Kidney (tissue), 14 donors: ENCODE data around the gene LRBA. TPM values are rescaled to one million over a fixed set of nuclear protein-coding genes. Genes with fewer than 3 reads are reported as not detected.

Experiments used
- DNase-seq, 5 donors: peaks; one replicate each; pipeline ENCODE4 v3.0.0-alpha.2; 2013 to 2020
- FAIRE-seq: peaks from 2 replicates; lab custom pipeline; 2012; peaks lifted over from hg19 to GRCh38; lab: Jason Lieb, UNC
- H3K27ac ChIP-seq, 2 donors: one replicate each; pipeline ENCODE4 v1.7.0; 2013; ENCODE audit warnings: low read depth in 2 of 2, low read length in 2 of 2, inconsistent platforms in 1 of 2
- H3K27me3 ChIP-seq: one replicate; pipeline ENCODE4 v1.7.1; 2013; ENCODE audit warnings: low read length, inconsistent platforms; ENCODE audit not compliant: control insufficient read depth, insufficient read depth
- H3K36me3 ChIP-seq, 3 donors: one replicate each; pipeline versions ENCODE4 v1.7.0 to v1.7.1; 2013; ENCODE audit warnings: low read length in 3 of 3, control low read depth in 1 of 3, inconsistent platforms in 1 of 3; ENCODE audit not compliant: insufficient read depth in 3 of 3, control insufficient read depth in 2 of 3
- H3K4me1 ChIP-seq, 3 donors: one replicate each; pipeline versions ENCODE4 v1.7.0 to v1.7.1; 2013; ENCODE audit warnings: low read length in 3 of 3, inconsistent platforms in 1 of 3, low read depth in 1 of 3; ENCODE audit not compliant: control insufficient read depth in 2 of 3, insufficient read depth in 2 of 3
- H3K4me3 ChIP-seq, 3 donors: one replicate each; pipeline versions ENCODE4 v1.7.0 to v1.8.1; 2013; ENCODE audit warnings: low read length in 3 of 3, control low read depth in 1 of 3, inconsistent platforms in 1 of 3
- H3K9ac ChIP-seq, 3 donors: one replicate each; pipeline versions ENCODE4 v1.7.0 to v1.7.1; 2013; ENCODE audit warnings: low read length in 3 of 3, control low read depth in 1 of 3, inconsistent platforms in 1 of 3
- H3K9me3 ChIP-seq, 3 donors: one replicate each; pipeline versions ENCODE4 v1.7.0 to v1.7.1; 2013; ENCODE audit warnings: low read length in 3 of 3, control low read depth in 1 of 3, inconsistent platforms in 1 of 3; ENCODE audit not compliant: control insufficient read depth in 2 of 3, insufficient read depth in 1 of 3
- CTCF ChIP-seq: IDR thresholded peaks from 3 replicates; pipeline ENCODE4 v1.5.1; 2012; ENCODE audit warnings: mild to moderate bottlenecking, moderate library complexity, borderline replicate concordance; ENCODE audit not compliant: insufficient read depth; ENCODE audit errors: extremely low read depth
- intact Hi-C: fragments of 100-400 bp; cut with DNase I; formaldehyde crosslinking; loops from one replicate; pipeline ENCODE4 v1.11.1; 2022
- polyA plus RNA-seq: library from polyadenylated mRNA; stranded (reverse); fragments of 350-450 nt; fragmentation: Illumina TruSeq; extraction: RNeasy Lipid Tissue Mini Kit (QIAGEN cat#74804); gene quantifications from one replicate; pipeline ENCODE4 v1.2.3, GENCODE V29; 2014; ENCODE audit warnings: low read depth, low replicate concordance; ENCODE audit not compliant: insufficient read depth
- total RNA-seq: library from RNA; stranded (reverse); fragmentation: NEBNext Ultra II Directional; extraction: Animal tissue kit (Norgen Biotek cat#: 25700); gene quantifications from one replicate; pipeline ENCODE4 v1.2.1, GENCODE V29; 2021
- donor health status: control.
- donor health status: control.
- donor health status: control.
- donor health status: control.
- donor health status: control.
- donor health status: DM: yes; HTN: yes; CAD: no.
- donor health status: Normal renal cell carcinoma (clear cell type).

The LRBA gene
- total and polyA plus RNA-seq, 2 donors from 2014 or later: 20.3 to 76.7 TPM

GRCh38 chr4:150401083-150401687 is 613.9 kb downstream of the LRBA start:
- FAIRE-seq (no peak), DNase-seq (no peak)
- intact Hi-C loops: no loop called here
- no peaks in the 10 kb centered on the region for H3K9me3 ChIP-seq
- H3K36me3 ChIP-seq: no peaks in the 10 kb centered on the region
- H3K27ac ChIP-seq: no peak overlapping the region
- H3K4me3 ChIP-seq: no peak overlapping the region
- H3K27me3 ChIP-seq: no peaks in the 10 kb centered on the region
- H3K9ac ChIP-seq: no peak overlapping the region
- TF ChIP-seq CTCF: no peak
- no peaks in the 10 kb centered on the region for H3K4me1 ChIP-seq

- intact Hi-C loops: no loop called here
- no peak overlapping the region for H3K9ac ChIP-seq
- FAIRE-seq: no peak
Observed at GRCh38 chr4:150395872-150396271, 619.2 kb downstream of the LRBA start.

GRCh38 chr4:150394046-150394445 is 621.0 kb downstream of the LRBA start:
- intact Hi-C loops: no loop called here
- no peak for TF ChIP-seq CTCF
- peak; percentile 25 for FAIRE-seq

More at GRCh38 chr4:150395872-150396271, 619.2 kb downstream of the LRBA start:
- no peaks in the 10 kb centered on the region for H3K36me3 ChIP-seq
- H3K4me3 ChIP-seq: no peak overlapping the region
- H3K4me1 ChIP-seq: no peaks in the 10 kb centered on the region
- no peak for DNase-seq
- TF ChIP-seq CTCF: no peak
- H3K27ac ChIP-seq: no peak overlapping the region
- H3K27me3 ChIP-seq: no peaks in the 10 kb centered on the region
- H3K9me3 ChIP-seq: no peaks in the 10 kb centered on the region

GRCh38 chr4:150391052-150391451 is 624.0 kb downstream of the LRBA start:
- Histone ChIP-seq H3K27me3 (no peaks in the 10 kb centered on the region), H3K4me3 (no peak overlapping the region), H3K9me3 (no peaks in the 10 kb centered on the region), H3K36me3 (no peaks in the 10 kb centered on the region), H3K4me1 (no peaks in the 10 kb centered on the region), H3K9ac (no peak overlapping the region), H3K27ac (no peak overlapping the region)
- no peak for FAIRE-seq
- intact Hi-C loops: no loop called here
- no peak for TF ChIP-seq CTCF
- no peak for DNase-seq

More at GRCh38 chr4:150394046-150394445, 621.0 kb downstream of the LRBA start:
- DNase-seq: no peak
- no peak overlapping the region for H3K4me3 ChIP-seq
- no peaks in the 10 kb centered on the region for H3K27me3 ChIP-seq
- no peak overlapping the region for H3K9ac ChIP-seq
- H3K4me1 ChIP-seq: no peaks in the 10 kb centered on the region
- H3K9me3 ChIP-seq: no peaks in the 10 kb centered on the region
- no peaks in the 10 kb centered on the region for H3K36me3 ChIP-seq
- H3K27ac ChIP-seq: no peak overlapping the region
